ENCODE results near the gene OR2G3.
A peak's percentile ranks its signal among the peaks of the same experiment; 100 is the strongest.

Gene OR2G3

GRCh38 chr1:247588060-247588459 is 17.3 kb upstream of the OR2G3 start, which contains the start of gene OR2G2:
Gene OR2G2, plus strand, starts transcription at chr1:247588360. Its CDS starts 0 bp downstream, at chr1:247588360.
- H2BK12ac ChIP-seq (ENCODE audit: low read length) = no peak within 1 kb of the TSS
- H4K12ac ChIP-seq (ENCODE audit: low read depth, low read length) = no peak within 1 kb of the TSS
- H3K4me3 ChIP-seq (ENCODE audit: low read depth, low read length) = no peak within 1 kb of the TSS
- H3K79me2 ChIP-seq (ENCODE audit: control insufficient read depth, insufficient read depth, low read length, poor library complexity) = no peaks in the 10 kb centered on the region
- H3K27ac ChIP-seq (ENCODE audit: low read depth, low read length) = no peak within 1 kb of the TSS
- H3K23ac ChIP-seq (ENCODE audit: low read length) = no peak within 1 kb of the TSS
- H2AFZ ChIP-seq (ENCODE audit: insufficient read depth, low read length, poor library complexity) = no peak within 1 kb of the TSS
- no peak within 1 kb of the TSS for H4K8ac ChIP-seq (ENCODE audit: low read depth, low read length)
- no peaks in the 10 kb centered on the region for H3K27me3 ChIP-seq (ENCODE audit: insufficient read depth, low read length)
- H3K9me3 ChIP-seq (ENCODE audit: insufficient read depth, low read depth, low read length) = no peaks in the 10 kb centered on the region
- no peaks in the 10 kb centered on the region for H3K36me3 ChIP-seq (ENCODE audit: control insufficient read depth in 1 of 2, insufficient read depth in 2 of 2, low read length in 2 of 2)
- H2BK120ac ChIP-seq (ENCODE audit: insufficient read depth, low read length, poor library complexity) = no peak within 1 kb of the TSS
- H3K4ac ChIP-seq (ENCODE audit: low read depth, low read length) = no peak within 1 kb of the TSS
- no peak within 1 kb of the TSS for H2AK5ac ChIP-seq (ENCODE audit: low read length)
- DNase-seq = no peak
- no peak within 1 kb of the TSS for H2BK5ac ChIP-seq (ENCODE audit: low read depth, low read length, poor library complexity)
- no peak within 1 kb of the TSS for H3K4me2 ChIP-seq (ENCODE audit: low read length)
- H4K91ac ChIP-seq (ENCODE audit: low read depth, low read length) = no peak within 1 kb of the TSS
- no peak within 1 kb of the TSS for H3K9ac ChIP-seq (ENCODE audit: low read length)
- H3K79me1 ChIP-seq (ENCODE audit: low read length) = no peaks in the 10 kb centered on the region
- H3K4me1 ChIP-seq (ENCODE audit: control insufficient read depth in 1 of 2, insufficient read depth in 2 of 2, low read length in 2 of 2) = no peaks in the 10 kb centered on the region
- H3K18ac ChIP-seq (ENCODE audit: low read length) = no peak within 1 kb of the TSS
- H3K14ac ChIP-seq (ENCODE audit: low read length) = no peak within 1 kb of the TSS
- WGBS (ENCODE audit: extremely low coverage, insufficient coverage, insufficient read length) = no CpG with 5 or more reads among the region's 2 CpGs

GRCh38 chr1:247613405-247613804 is 8.0 kb downstream of the OR2G3 start:
- Histone ChIP-seq H3K9ac (ENCODE audit: low read length) (no peak overlapping the region), H2BK12ac (ENCODE audit: low read length) (no peak overlapping the region), H3K36me3 (ENCODE audit: control insufficient read depth in 1 of 2, insufficient read depth in 2 of 2, low read length in 2 of 2) (no peaks in the 10 kb centered on the region), H3K9me3 (ENCODE audit: insufficient read depth, low read depth, low read length) (no peaks in the 10 kb centered on the region), H3K27me3 (ENCODE audit: insufficient read depth, low read length) (no peaks in the 10 kb centered on the region), H4K91ac (ENCODE audit: low read depth, low read length) (no peak overlapping the region), H3K4me1 (ENCODE audit: control insufficient read depth in 1 of 2, insufficient read depth in 2 of 2, low read length in 2 of 2) (no peaks in the 10 kb centered on the region), H3K4me3 (ENCODE audit: low read depth, low read length) (no peak overlapping the region), H2BK120ac (ENCODE audit: insufficient read depth, low read length, poor library complexity) (no peak overlapping the region), H3K79me1 (ENCODE audit: low read length) (no peaks in the 10 kb centered on the region), H3K4ac (ENCODE audit: low read depth, low read length) (no peak overlapping the region), H2AFZ (ENCODE audit: insufficient read depth, low read length, poor library complexity) (no peak overlapping the region), H3K18ac (ENCODE audit: low read length) (no peak overlapping the region), H3K27ac (ENCODE audit: low read depth, low read length) (no peak overlapping the region), H3K4me2 (ENCODE audit: low read length) (no peak overlapping the region), H3K23ac (ENCODE audit: low read length) (no peak overlapping the region), H3K79me2 (ENCODE audit: control insufficient read depth, insufficient read depth, low read length, poor library complexity) (no peaks in the 10 kb centered on the region), H2BK5ac (ENCODE audit: low read depth, low read length, poor library complexity) (no peak overlapping the region), H2AK5ac (ENCODE audit: low read length) (no peak overlapping the region), H4K12ac (ENCODE audit: low read depth, low read length) (no peak overlapping the region), H3K14ac (ENCODE audit: low read length) (no peak overlapping the region), H4K8ac (ENCODE audit: low read depth, low read length) (no peak overlapping the region)
- no peak for DNase-seq
- no CpG with 5 or more reads among the region's 1 CpG for WGBS (ENCODE audit: extremely low coverage, insufficient coverage, insufficient read length)

- Histone ChIP-seq H3K14ac (ENCODE audit: low read length) (no peak overlapping the region), H3K4me3 (ENCODE audit: low read depth, low read length) (no peak overlapping the region), H3K79me2 (ENCODE audit: control insufficient read depth, insufficient read depth, low read length, poor library complexity) (no peaks in the 10 kb centered on the region), H3K9ac (ENCODE audit: low read length) (no peak overlapping the region), H3K4ac (ENCODE audit: low read depth, low read length) (no peak overlapping the region), H3K27me3 (ENCODE audit: insufficient read depth, low read length) (no peaks in the 10 kb centered on the region), H4K91ac (ENCODE audit: low read depth, low read length) (no peak overlapping the region), H3K4me1 (ENCODE audit: control insufficient read depth in 1 of 2, insufficient read depth in 2 of 2, low read length in 2 of 2) (no peaks in the 10 kb centered on the region), H3K36me3 (ENCODE audit: control insufficient read depth in 1 of 2, insufficient read depth in 2 of 2, low read length in 2 of 2) (no peaks in the 10 kb centered on the region), H3K79me1 (ENCODE audit: low read length) (no peaks in the 10 kb centered on the region), H2AK5ac (ENCODE audit: low read length) (no peak overlapping the region), H2BK120ac (ENCODE audit: insufficient read depth, low read length, poor library complexity) (no peak overlapping the region), H3K9me3 (ENCODE audit: insufficient read depth, low read depth, low read length) (no peaks in the 10 kb centered on the region), H3K23ac (ENCODE audit: low read length) (no peak overlapping the region), H3K18ac (ENCODE audit: low read length) (no peak overlapping the region), H2BK12ac (ENCODE audit: low read length) (no peak overlapping the region), H2BK5ac (ENCODE audit: low read depth, low read length, poor library complexity) (no peak overlapping the region), H4K8ac (ENCODE audit: low read depth, low read length) (no peak overlapping the region), H3K27ac (ENCODE audit: low read depth, low read length) (no peak overlapping the region), H2AFZ (ENCODE audit: insufficient read depth, low read length, poor library complexity) (no peak overlapping the region), H4K12ac (ENCODE audit: low read depth, low read length) (no peak overlapping the region), H3K4me2 (ENCODE audit: low read length) (no peak overlapping the region)
- DNase-seq = no peak
- no CpG with 5 or more reads among the region's 5 CpGs for WGBS (ENCODE audit: extremely low coverage, insufficient coverage, insufficient read length)
These were observed 9.2 kb downstream of the OR2G3 start for GRCh38 chr1:247614625-247615024.

- no CpG with 5 or more reads among the region's 3 CpGs for WGBS (ENCODE audit: extremely low coverage, insufficient coverage, insufficient read length)
- H4K12ac ChIP-seq (ENCODE audit: low read depth, low read length) = no peak overlapping the region
These were observed 22.6 kb downstream of the OR2G3 start for GRCh38 chr1:247627951-247628350.

More at GRCh38 chr1:247627951-247628350, 22.6 kb downstream of the OR2G3 start:
- H2AK5ac ChIP-seq (ENCODE audit: low read length) = no peak overlapping the region
- no peak overlapping the region for H2BK120ac ChIP-seq (ENCODE audit: insufficient read depth, low read length, poor library complexity)
- no peak overlapping the region for H3K23ac ChIP-seq (ENCODE audit: low read length)
- DNase-seq = peak; percentile 77 to 81
- H2BK5ac ChIP-seq (ENCODE audit: low read depth, low read length, poor library complexity) = no peak overlapping the region
- H3K14ac ChIP-seq (ENCODE audit: low read length) = no peak overlapping the region
- no peaks in the 10 kb centered on the region for H3K27me3 ChIP-seq (ENCODE audit: insufficient read depth, low read length)
- H3K36me3 ChIP-seq (ENCODE audit: control insufficient read depth in 1 of 2, insufficient read depth in 2 of 2, low read length in 2 of 2) = no peaks in the 10 kb centered on the region
- H3K27ac ChIP-seq (ENCODE audit: low read depth, low read length) = no peak overlapping the region
- no peak overlapping the region for H4K8ac ChIP-seq (ENCODE audit: low read depth, low read length)
- H3K4me3 ChIP-seq (ENCODE audit: low read depth, low read length) = no peak overlapping the region
- H3K4me2 ChIP-seq (ENCODE audit: low read length) = no peak overlapping the region
- H3K4me1 ChIP-seq (ENCODE audit: control insufficient read depth in 1 of 2, insufficient read depth in 2 of 2, low read length in 2 of 2) = peaks cover 0 to 1% of the 10 kb centered on the region in 2 experiments
- H2AFZ ChIP-seq (ENCODE audit: insufficient read depth, low read length, poor library complexity) = no peak overlapping the region
- H4K91ac ChIP-seq (ENCODE audit: low read depth, low read length) = no peak overlapping the region
- H3K79me1 ChIP-seq (ENCODE audit: low read length) = no peaks in the 10 kb centered on the region
- no peak overlapping the region for H3K18ac ChIP-seq (ENCODE audit: low read length)
- H3K9me3 ChIP-seq (ENCODE audit: insufficient read depth, low read depth, low read length) = no peaks in the 10 kb centered on the region
- no peaks in the 10 kb centered on the region for H3K79me2 ChIP-seq (ENCODE audit: control insufficient read depth, insufficient read depth, low read length, poor library complexity)
- H2BK12ac ChIP-seq (ENCODE audit: low read length) = no peak overlapping the region
- no peak overlapping the region for H3K4ac ChIP-seq (ENCODE audit: low read depth, low read length)
- H3K9ac ChIP-seq (ENCODE audit: low read length) = no peak overlapping the region
